ENCODE measurements around the gene C1orf141. TPM values are rescaled to one million over a fixed set of nuclear protein-coding genes. Genes with fewer than 3 reads are reported as not detected.

The C1orf141 gene
- total RNA-seq, 3 donors from 2014 or later, result not detected

DNA sequence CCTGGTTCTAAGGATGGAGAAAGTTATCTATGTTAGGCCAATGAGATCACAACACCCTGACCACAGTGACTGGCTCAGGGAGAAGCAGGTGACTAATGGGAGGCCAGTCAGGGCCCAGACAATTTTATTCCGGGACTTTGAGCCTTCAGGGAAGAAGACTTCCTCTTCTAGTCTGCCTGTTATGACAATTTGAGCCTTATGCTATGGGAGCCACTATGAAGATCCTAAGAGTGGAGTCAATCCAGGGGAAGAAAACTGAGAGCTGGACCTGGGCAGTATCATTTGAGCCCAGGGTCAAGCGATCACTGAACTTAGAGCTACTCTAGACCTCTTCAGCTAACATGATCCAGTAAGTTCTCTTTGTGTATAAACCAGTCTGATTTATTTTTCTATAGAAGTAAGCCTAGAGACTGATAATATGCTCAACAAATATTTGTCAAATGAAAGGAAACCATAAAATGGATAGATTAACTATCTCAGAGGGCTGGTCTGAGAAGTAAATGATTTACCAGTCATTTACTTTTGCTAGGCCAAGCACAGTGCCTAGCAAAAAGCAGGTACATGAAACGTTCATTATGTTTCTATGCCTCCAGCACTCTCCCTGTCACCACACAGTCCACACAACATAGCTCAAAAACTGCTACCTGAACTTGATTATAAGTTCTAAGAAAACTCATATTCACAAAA is 4.2 kb upstream of the C1orf141 start:
- intact Hi-C loops (cut with DNase I; ENCODE audit: low total_unique reads), result no loop called here
- no peak overlapping the region for H3K4me3 ChIP-seq
- DNase-seq (ENCODE audit: low spot score in 2 of 2), result no peak
- H3K27me3 ChIP-seq, result no peaks in the 10 kb centered on the region
- H3K4me1 ChIP-seq, result peaks cover 0 to 6% of the 10 kb centered on the region in 2 donors
- no peaks in the 10 kb centered on the region for H3K36me3 ChIP-seq
- TF ChIP-seq POLR2AphosphoS5 (IDR thresholded peaks at IDR 0.05), result no peak
- TF ChIP-seq POLR2A (IDR thresholded peaks at IDR 0.05), result no peak
- TF ChIP-seq, protein P1, sequence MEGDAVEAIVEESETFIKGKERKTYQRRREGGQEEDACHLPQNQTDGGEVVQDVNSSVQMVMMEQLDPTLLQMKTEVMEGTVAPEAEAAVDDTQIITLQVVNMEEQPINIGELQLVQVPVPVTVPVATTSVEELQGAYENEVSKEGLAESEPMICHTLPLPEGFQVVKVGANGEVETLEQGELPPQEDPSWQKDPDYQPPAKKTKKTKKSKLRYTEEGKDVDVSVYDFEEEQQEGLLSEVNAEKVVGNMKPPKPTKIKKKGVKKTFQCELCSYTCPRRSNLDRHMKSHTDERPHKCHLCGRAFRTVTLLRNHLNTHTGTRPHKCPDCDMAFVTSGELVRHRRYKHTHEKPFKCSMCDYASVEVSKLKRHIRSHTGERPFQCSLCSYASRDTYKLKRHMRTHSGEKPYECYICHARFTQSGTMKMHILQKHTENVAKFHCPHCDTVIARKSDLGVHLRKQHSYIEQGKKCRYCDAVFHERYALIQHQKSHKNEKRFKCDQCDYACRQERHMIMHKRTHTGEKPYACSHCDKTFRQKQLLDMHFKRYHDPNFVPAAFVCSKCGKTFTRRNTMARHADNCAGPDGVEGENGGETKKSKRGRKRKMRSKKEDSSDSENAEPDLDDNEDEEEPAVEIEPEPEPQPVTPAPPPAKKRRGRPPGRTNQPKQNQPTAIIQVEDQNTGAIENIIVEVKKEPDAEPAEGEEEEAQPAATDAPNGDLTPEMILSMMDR (IDR thresholded peaks at IDR 0.05), result no peak
- H3K9me3 ChIP-seq, result no peaks in the 10 kb centered on the region
- no peak overlapping the region for H3K27ac ChIP-seq

DNA sequence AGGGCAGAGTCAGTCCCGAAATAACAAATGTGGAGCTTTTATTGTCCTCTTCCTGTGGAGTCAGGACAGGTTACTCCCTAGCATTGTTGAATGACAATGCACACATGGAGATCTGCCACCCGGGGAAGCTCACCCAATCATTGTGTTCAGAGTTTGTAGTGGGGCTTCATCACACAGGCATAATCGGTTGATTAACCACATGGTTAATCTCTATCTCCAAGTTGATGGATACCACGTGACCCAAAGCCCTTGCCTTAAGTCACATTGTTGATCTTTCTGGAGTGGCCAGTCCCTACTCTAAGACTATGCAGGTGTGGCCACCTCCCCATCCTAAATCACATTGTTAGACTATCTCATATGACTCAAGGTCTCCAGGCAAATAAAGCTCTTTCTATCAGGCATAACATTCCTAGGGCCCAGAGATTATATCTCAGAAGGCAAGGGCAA is 2.6 kb upstream of the C1orf141 start:
- TF ChIP-seq, protein P1 (IDR thresholded peaks at IDR 0.05), result no peak
- no peak for TF ChIP-seq POLR2A (IDR thresholded peaks at IDR 0.05)
- TF ChIP-seq POLR2AphosphoS5 (IDR thresholded peaks at IDR 0.05), result no peak
- Histone ChIP-seq H3K36me3 (no peaks in the 10 kb centered on the region), H3K4me3 (no peak overlapping the region), H3K27me3 (no peaks in the 10 kb centered on the region), H3K9me3 (no peaks in the 10 kb centered on the region), H3K4me1 (no peaks in the 10 kb centered on the region), H3K27ac (no peak overlapping the region)
- intact Hi-C loops (cut with DNase I; ENCODE audit: low total_unique reads), result no loop called here
- no peak for DNase-seq (ENCODE audit: low spot score in 2 of 2)

DNA sequence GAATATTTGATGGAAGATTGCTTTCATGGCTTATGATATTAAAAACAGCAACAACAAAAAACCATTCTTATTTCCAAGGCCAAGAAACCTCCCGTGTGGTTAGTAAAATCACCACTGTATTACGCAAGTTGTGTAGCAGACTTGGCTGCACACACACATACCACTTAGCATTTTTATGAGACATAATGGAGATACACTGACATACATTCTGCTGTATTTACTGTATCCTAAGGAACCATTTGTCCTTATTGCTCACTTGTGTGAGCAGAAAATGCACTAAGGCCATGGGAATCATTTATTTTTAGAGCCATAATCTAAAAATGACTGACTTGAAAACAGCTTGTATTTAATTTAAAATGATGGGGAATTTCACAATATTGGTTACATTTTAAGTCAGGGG is 584 bp upstream of the C1orf141 start:
- no peaks in the 10 kb centered on the region for H3K27me3 ChIP-seq
- TF ChIP-seq POLR2AphosphoS5 (IDR thresholded peaks at IDR 0.05) (no peak), POLR2A (IDR thresholded peaks at IDR 0.05) (no peak)
- TF ChIP-seq, protein P1 (IDR thresholded peaks at IDR 0.05), result no peak
- no peaks in the 10 kb centered on the region for H3K36me3 ChIP-seq
- H3K4me3 ChIP-seq, result no peak overlapping the region
- H3K4me1 ChIP-seq, result no peaks in the 10 kb centered on the region
- H3K27ac ChIP-seq, result no peak overlapping the region
- DNase-seq (ENCODE audit: low spot score in 2 of 2), result no peak
- no peaks in the 10 kb centered on the region for H3K9me3 ChIP-seq
- intact Hi-C loops (cut with DNase I; ENCODE audit: low total_unique reads), result no loop called here

DNA sequence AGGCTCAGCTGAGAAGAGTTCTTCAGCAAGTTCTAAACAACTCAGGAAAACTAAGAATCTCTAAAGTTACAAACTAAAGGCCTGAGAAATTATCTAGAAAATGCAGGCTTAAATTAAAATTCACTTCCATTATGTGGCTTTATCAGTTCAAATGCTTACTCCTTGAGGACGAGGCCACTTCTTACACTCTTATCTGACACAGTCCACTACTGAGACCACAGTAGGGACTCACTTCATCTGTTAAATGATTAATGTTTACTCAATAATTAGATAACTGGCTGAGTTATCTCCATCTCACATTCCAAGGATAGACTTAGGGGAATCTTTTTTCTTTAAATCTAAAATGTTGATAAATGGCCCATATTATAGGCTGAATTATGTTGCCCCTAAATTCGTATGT is 1.6 kb downstream of the C1orf141 start:
- no peaks in the 10 kb centered on the region for H3K27me3 ChIP-seq
- H3K4me1 ChIP-seq, result no peaks in the 10 kb centered on the region
- TF ChIP-seq POLR2A (IDR thresholded peaks at IDR 0.05) (no peak), POLR2AphosphoS5 (IDR thresholded peaks at IDR 0.05) (no peak)
- TF ChIP-seq, protein P1 (IDR thresholded peaks at IDR 0.05), result no peak
- no peak overlapping the region for H3K27ac ChIP-seq
- no peak for DNase-seq (ENCODE audit: low spot score in 2 of 2)
- H3K9me3 ChIP-seq, result no peaks in the 10 kb centered on the region
- H3K36me3 ChIP-seq, result no peaks in the 10 kb centered on the region
- H3K4me3 ChIP-seq, result no peak overlapping the region
- intact Hi-C loops (cut with DNase I; ENCODE audit: low total_unique reads), result no loop called here

DNA sequence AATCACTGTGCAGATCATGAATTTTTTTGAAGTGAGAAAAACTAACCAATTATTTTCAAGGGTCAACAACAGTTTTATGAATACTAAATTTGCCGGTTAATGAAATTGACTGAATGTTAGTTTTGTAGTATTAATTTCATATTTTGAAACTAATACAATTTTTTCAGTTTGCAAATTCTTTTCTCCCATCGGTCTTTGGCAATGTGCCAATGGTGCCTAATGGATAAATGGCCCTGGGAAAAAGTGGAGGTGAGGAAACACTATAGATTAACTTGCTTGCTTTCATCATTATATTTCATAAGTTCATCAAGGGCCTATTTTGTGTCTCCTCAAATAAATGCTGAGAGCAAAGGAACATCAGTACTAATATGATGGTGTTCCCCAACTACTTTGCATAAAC is 4.1 kb downstream of the C1orf141 start:
- H3K27ac ChIP-seq, result no peak overlapping the region
- no peaks in the 10 kb centered on the region for H3K36me3 ChIP-seq
- no peak for DNase-seq (ENCODE audit: low spot score in 2 of 2)
- H3K9me3 ChIP-seq, result no peaks in the 10 kb centered on the region
- no peaks in the 10 kb centered on the region for H3K4me1 ChIP-seq
- intact Hi-C loops (cut with DNase I; ENCODE audit: low total_unique reads), result no loop called here
- no peak overlapping the region for H3K4me3 ChIP-seq
- no peaks in the 10 kb centered on the region for H3K27me3 ChIP-seq
- TF ChIP-seq, protein P1 (IDR thresholded peaks at IDR 0.05), result no peak
- TF ChIP-seq POLR2A (IDR thresholded peaks at IDR 0.05) (no peak), POLR2AphosphoS5 (IDR thresholded peaks at IDR 0.05) (no peak)
